ENCODE measurements around the gene LUC7L2.
"Not testable (repeated sequence)": the region's sequence is repeated elsewhere in the genome, so short reads cannot be mapped to it uniquely, and the experiment has no call there.

The LUC7L2 gene

DNA sequence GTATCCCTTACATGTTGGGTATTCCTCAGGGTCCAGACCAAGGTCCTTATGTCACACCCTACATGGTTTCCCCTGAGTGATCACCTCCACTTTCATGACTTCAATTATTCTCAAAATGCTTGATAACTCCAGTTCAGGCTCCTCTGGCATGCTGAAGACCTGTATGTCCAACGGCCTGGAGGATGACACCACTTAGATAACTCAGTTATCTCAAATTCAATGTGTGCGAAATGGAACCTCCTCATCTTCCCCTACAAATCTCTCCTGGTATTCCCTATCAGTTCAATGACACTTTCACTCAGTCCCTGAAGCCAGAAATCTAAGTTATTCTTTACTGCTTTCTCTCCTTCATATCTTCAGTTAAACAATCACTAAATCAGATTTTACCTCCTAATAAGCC lies 8.7 kb upstream of the LUC7L2 start:
- in situ Hi-C loops (cut with MboI; ENCODE audit: low pct_unique_long_range_greater_than_20kb, low sequenced_read_pairs), result no loop called here
- DNase-seq, result no peak

DNA sequence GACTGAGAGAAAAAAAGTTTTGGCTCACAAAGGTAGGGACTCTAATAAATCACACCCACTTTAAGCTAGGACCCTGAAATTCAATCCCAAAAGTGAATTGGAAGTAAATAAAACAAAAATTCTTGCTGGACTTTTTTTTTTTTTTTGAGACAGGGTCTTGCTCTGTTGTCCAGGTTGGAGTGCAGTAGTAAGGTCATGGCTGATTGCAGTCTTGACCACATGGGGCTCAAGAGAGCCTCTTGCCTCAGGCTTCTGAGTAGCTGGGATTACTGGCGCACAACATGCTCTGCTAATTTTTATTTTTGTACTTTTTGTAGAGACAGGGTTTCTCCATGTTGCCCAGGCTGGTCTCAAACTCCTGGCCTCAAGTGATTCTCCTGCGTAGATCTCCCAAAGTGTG lies 5.0 kb upstream of the LUC7L2 start:
- in situ Hi-C loops (cut with MboI; ENCODE audit: low pct_unique_long_range_greater_than_20kb, low sequenced_read_pairs), result no loop called here
- no peak for DNase-seq

DNA sequence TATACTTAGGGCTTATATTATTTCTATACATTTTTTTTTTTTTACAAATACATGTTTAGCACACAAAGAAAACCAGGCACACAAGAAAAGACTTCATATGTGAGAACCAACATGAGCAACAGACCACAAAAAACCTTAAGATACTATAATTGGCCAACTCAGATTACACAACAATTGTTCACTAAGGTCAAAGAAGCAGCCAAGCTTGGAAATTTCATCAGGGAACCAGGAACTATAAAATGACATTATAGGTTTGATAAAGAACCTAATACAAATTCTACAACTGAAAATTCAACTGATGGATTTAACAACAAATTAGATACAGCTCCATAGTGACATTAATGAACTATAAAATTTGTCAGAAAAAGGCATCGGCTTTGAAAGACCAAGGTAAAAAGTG lies 4.4 kb upstream of the LUC7L2 start:
- in situ Hi-C loops (cut with MboI; ENCODE audit: low pct_unique_long_range_greater_than_20kb, low sequenced_read_pairs), result no loop called here
- peak; percentile 23 for DNase-seq

DNA sequence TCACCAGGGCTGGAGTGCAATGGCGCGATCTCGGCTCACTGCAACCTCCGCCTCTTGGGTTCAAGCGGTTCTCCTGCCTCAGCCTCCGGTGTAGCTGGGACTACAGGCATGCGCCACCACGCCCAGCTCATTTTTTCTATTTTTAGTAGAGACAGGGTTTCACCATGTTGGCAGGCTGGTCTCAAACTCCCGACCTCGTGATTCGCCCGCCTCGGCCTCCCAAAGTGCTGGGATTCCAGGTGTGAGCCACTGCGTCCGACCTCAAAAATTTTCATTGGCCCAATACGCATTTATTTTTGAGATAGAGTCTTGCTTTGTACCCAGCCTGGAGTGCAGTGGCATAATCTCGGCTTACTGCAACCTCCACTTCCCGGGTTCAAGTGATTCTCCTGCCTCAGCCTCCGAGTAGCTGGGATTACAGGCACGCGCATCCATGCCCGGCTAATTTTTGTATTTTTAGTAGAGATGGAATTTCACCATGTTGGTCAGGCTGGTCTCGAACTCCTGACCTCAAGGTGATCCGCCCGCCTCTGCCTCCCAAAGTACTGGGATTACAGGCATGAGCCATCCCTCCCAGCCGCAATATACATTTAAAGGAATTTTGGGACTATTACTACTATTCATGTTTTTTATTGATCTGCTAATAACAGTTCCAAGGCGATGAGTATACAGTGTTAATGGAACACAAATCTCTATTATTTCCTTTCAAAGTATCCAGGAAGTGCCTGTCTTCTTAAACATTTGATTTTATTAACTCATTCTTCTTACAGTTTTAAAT lies 1.8 kb upstream of the LUC7L2 start:
- DNase-seq; in situ Hi-C loops (cut with MboI; ENCODE audit: low pct_unique_long_range_greater_than_20kb, low sequenced_read_pairs): not testable (repeated sequence)

DNA sequence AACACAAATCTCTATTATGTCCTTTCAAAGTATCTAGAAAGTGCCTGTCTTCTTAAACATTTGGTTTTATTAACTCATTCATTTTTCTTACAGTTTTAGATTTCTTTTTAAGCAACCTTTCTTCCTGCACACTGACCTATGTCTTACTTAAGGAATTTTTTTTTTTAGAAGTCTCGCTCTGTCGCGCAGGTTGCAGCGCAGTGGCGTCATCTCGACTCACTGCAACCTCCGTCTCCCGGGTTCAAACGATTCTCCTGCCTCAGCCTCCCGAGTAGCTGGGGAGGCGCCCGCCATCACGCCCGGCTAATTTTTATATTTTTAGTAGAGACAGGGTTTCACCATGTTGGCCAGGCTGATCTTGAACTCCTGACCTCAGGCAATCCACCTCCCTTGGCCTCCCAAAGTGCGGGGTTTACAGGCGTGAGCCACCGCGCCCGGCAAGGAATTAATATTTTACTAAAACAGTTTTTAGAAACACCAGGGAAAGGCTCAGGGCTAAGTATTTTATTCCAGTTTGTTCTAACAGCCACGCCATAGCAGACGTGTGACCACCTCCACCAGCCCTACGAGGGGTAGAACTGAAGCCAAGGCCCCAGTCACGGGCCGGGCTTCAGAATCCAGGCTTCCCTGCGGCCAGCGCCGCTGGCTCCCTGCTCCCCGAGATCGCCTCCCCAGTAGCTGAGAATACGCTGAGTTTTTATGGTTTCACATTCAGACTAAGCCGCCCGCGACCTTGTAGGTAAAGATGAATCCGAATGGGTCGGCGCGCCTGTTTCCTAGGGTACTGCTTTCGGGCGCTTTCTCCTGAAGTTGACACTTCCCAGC lies 941 bp upstream of the LUC7L2 start:
- in situ Hi-C loops (cut with MboI; ENCODE audit: low pct_unique_long_range_greater_than_20kb, low sequenced_read_pairs), result no loop called here

DNA sequence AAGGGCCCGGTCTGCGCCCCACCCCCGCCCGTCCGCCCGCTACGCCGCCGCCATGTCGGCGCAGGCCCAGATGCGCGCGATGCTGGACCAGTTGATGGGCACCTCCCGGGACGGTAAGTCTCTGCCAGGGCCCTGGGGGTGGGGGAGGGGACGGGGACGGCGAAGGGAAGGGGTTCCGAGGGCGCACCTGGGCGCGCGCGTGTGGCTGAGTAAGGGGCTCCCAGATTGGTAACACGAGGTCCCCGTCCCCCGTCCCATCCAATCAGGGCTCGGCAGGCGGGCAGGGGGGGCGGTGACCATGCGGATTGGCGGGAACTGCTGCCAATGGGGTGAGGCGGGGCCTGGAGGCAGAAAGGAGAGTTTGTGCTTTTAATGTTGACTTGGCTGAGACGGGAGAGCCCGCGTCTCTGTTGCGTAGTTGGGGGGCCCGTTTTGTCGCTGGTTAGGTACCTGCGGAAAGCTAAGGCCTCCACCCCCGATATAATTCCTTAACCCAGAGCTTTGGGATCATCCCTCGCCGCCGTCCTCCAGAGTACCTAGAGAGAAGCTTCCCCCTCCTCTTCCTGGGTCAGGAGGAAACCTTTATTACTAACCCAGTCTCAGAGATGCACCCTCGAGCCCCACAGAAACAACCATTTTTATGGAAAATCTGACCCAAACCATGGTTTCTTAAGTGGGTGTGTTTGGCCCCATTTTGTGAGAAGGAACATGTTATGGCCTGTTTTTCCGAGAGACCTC lies 685 bp downstream of the LUC7L2 start:
- in situ Hi-C loops (cut with MboI; ENCODE audit: low pct_unique_long_range_greater_than_20kb, low sequenced_read_pairs), result no loop called here
- DNase-seq, result peak; percentile 97

More for the DNA sequence above, 941 bp upstream of the LUC7L2 start:
- peak; percentile 37 for DNase-seq

DNA sequence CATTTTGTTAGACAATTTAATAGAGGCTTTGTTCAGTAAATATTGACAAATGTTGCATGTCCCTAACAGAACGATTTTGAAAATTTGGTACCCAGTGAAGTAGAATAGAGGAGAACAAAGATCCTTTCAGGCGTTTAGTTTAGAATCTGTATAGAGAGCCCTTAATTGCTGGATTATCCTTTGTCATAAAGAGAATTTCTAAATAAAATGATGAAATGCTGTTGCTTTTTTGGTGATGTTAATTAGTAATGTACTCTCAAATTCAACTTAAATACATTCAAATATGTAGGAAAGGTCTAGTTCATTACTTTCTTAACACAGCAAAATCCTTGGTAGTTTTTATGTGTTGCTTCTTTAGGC lies 1.2 kb downstream of the LUC7L2 start:
- DNase-seq, result no peak
- in situ Hi-C loops (cut with MboI; ENCODE audit: low pct_unique_long_range_greater_than_20kb, low sequenced_read_pairs), result no loop called here

DNA sequence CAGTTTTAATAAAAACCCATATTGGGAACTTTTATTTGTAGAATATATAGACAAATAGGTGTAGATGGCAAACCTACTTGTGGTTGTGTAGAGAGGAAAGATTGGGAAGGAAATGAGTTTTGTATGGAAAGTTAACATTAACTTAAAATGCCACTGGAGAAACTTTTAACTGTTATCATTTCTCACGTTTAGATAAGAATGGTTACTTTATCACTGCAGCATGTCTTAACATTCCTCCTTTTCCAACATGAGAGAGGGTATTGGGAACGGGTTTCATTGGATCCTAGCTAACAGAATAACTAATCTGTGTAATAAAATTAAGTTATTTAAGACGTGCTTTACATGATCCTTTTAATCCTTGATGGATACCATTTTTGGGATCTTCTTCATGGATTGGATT lies 1.8 kb downstream of the LUC7L2 start:
- in situ Hi-C loops (cut with MboI; ENCODE audit: low pct_unique_long_range_greater_than_20kb, low sequenced_read_pairs), result no loop called here
- DNase-seq, result no peak

DNA sequence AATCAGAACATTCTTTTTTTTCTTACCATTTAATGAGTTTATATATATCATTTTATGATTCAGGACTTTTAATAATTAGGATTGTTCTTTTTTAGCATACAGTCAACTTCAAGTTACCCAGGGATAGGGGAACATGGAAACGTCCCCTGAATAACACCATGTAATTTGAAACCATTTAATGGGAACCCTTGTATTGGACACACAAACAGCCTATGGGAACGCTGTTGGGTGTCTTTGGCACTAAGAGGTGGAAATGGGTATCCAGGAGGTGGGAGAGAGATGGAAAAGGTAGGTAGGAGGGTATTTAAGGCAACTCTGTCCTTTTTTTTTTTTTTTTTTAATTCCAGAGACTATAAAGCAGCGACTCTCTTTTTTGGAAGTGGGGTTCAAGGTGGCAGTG lies 2.6 kb downstream of the LUC7L2 start:
- no peak for DNase-seq

DNA sequence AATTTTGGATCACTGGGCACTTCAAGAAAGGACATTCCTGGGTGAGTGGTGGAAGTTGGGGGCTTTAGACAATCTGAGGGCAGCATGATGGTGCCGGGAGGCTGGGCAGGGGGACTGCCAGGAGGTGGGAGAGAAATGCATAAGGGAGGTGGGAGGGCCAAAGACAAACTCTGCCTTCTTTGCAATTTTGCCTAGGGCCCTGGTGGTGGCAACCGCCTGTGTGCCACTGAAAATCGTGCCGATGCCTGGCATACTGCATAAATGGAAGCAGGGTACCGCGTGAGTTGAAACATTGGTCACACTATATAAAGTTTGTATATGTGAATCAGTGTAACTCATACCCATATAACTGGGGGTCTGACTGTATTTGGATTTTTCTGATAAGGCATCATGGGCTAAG lies 3.3 kb downstream of the LUC7L2 start:
- DNase-seq, result no peak
- in situ Hi-C loops (cut with MboI; ENCODE audit: low pct_unique_long_range_greater_than_20kb, low sequenced_read_pairs), result no loop called here

More for the DNA sequence above, 2.6 kb downstream of the LUC7L2 start:
- in situ Hi-C loops (cut with MboI; ENCODE audit: low pct_unique_long_range_greater_than_20kb, low sequenced_read_pairs), result no loop called here

DNA sequence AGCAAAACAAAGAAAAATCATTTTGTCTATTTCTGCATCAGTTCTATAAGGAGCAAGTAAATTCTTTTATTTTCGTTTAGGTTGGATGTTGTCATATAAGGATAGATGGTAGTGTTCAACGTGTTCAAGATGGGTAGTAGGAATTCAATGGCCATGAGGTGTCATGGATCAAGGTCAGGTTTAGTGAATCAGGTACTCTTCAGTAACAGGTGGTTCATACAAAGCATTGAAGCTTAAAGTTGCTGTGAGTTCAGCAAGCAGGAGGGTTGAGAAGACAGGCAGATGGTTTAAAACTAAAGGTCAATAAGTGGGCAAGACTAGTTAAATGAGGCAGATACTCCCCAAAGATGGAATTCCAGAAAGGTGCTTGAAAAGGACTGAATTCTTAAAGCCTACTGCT lies 5.6 kb downstream of the LUC7L2 start:
- in situ Hi-C loops (cut with MboI; ENCODE audit: low pct_unique_long_range_greater_than_20kb, low sequenced_read_pairs), result no loop called here
- no peak for DNase-seq

DNA sequence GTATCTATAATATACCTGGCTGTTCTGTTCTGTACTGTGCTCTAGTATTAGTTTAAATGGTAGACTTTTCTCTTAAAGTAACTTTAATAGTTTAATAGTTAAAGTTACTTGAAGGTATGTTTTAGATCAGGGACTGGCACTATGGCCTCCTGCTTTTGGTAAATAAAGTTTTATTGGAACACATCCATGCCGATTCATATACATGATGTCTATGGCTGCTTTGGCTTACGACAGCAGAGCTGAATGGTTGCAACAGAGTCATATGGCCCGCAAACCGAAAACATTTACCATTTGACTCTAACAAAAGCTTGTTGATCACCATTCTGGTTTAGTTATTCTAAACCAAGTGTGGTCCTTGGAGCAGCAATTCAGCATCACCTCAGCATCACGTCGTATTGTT lies 6.7 kb downstream of the LUC7L2 start:
- no peak for DNase-seq
- in situ Hi-C loops (cut with MboI; ENCODE audit: low pct_unique_long_range_greater_than_20kb, low sequenced_read_pairs), result no loop called here

DNA sequence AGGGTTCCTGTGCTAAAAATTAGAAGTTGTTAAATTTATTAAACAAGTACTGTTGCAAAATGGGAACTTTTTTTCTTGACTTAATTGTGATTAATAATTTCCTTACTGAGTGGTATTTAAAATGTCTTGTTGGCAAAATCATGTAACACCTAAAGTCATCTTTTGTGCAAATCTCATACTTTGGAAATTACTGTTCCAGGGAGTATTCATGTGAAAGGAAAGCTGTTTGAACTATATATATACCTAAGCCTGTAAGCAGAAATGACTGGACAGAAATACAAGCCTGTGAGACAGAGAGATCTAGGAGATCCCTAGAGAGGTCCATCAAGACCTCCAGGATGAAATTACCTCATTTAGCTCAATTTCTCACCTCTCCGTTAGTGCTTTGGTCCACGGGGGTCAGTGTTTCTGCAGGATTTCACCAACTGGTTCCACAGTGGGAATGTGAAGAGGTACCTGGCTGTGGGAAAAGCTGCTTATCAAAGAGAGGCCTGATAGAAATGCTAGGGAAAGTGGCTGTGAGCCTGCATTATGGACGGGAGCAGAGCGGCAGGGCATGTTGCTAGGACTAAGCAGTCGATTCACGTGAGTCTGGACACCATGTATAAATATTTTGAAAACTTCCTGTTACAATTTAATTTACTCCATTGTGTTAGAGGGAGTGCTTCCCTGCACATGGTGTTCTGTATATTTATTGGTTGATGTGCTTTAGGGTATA lies 7.9 kb downstream of the LUC7L2 start:
- in situ Hi-C loops (cut with MboI; ENCODE audit: low pct_unique_long_range_greater_than_20kb, low sequenced_read_pairs), result no loop called here

DNA sequence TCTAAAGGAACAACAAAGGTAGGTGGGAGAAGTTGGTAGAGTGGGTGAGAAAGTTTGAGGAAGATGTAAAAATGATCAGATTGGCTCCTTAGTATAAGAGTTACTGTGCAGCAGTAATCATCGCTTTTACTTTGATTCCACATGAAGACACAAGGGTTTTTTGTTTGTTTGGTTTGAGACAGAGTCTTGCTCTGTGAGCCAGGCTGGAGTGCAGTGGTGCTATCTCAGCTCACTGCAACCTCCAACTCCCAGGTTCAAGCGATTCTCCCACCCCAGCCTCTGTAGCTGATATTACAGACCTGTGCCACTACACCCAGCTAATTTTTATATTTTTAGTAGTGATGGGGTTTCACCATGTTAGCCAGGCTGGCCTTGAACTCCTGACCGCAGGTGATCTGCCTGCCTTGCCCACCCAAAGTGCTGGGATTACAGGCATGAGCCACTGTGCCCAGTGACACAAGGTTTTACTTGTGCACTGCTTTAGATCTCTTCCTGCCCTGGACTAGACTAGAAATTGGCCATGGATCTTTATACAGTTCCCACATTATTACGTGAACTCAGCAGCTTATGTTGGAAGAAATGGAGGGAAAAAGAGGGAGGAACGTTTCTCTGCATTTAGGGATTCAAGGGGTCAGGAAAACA lies 10.7 kb downstream of the LUC7L2 start:
- in situ Hi-C loops (cut with MboI; ENCODE audit: low pct_unique_long_range_greater_than_20kb, low sequenced_read_pairs), result no loop called here
- no peak for DNase-seq

More for the DNA sequence above, 7.9 kb downstream of the LUC7L2 start:
- no peak for DNase-seq

DNA sequence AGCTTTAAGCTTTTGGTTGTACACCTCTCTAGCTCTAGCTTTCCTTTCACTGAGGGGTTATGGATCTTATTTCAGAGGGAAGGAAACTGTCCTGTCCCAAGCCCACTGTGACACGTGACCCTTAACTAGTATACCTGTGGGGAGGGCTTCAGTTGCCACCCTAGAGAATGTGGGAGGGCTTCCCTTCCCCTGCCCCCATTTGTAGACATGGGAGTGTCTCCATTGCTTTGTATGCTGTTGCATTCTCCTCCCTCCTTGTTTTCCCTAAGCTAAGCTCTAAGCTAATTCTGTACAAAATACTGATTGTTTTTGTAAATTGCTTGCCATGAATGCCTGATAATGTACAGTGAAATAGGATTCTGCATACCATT lies 11.2 kb downstream of the LUC7L2 start:
- no peak for DNase-seq
- in situ Hi-C loops (cut with MboI; ENCODE audit: low pct_unique_long_range_greater_than_20kb, low sequenced_read_pairs), result no loop called here

DNA sequence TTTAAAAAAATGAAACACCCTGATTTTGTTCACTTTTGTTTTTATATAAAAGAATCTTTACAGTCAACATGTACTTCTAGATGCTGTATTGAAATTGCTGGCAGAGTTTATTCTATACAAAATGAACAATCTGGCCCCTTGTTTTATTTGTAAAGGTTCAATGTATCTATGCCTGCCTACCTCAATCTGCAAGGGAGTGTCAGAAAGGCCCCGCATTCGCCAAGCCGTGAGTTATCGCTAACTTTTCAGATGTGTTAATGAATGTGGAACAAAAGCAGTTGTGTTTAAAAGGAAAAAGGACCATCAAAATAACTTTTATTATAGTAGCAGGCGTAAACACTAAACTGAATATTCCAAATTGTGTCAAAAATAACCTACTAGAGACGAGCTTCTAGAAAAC lies 14.6 kb downstream of the LUC7L2 start:
- in situ Hi-C loops (cut with MboI; ENCODE audit: low pct_unique_long_range_greater_than_20kb, low sequenced_read_pairs), result no loop called here
- no peak for DNase-seq

DNA sequence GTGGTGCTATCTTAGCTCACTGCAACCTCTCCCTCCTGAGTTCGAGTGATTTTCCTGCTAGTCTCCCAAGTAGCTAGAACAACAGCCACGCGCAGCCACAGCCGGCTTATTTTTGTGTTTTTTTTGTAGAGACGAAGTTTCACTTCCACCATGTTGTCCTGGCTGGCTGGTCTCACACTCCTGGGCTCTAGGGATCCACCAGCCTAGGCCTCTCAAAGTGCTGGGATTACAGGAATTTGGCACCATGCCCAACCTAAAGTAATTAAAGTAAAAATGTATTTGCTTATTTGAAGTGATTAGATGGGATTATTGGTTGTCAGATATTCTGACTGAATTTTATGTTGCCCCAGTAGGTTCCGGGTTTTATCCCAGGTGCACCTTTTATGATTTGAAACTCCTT lies 22.7 kb downstream of the LUC7L2 start:
- in situ Hi-C loops (cut with MboI; ENCODE audit: low pct_unique_long_range_greater_than_20kb, low sequenced_read_pairs), result no loop called here
- no peak for DNase-seq

DNA sequence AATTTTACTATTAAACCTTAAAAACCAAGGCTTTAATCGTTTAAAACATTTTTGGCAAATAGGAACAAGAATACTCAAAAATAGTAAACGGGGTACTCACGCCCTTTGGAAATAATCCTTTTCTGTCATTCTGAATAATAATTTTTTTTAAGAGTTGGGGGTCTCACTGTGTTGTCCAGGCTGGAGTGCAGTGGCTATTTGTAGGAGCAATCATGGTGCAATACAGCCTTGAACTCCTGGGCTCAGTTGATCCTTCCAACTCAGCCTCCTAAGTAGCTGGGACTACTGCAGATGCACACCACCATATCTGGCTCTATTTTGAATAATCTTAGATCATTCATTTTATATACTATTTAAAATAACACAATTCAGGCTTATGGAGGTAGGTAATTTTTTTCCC lies 24.9 kb downstream of the LUC7L2 start:
- no peak for DNase-seq
- in situ Hi-C loops (cut with MboI; ENCODE audit: low pct_unique_long_range_greater_than_20kb, low sequenced_read_pairs), result no loop called here

DNA sequence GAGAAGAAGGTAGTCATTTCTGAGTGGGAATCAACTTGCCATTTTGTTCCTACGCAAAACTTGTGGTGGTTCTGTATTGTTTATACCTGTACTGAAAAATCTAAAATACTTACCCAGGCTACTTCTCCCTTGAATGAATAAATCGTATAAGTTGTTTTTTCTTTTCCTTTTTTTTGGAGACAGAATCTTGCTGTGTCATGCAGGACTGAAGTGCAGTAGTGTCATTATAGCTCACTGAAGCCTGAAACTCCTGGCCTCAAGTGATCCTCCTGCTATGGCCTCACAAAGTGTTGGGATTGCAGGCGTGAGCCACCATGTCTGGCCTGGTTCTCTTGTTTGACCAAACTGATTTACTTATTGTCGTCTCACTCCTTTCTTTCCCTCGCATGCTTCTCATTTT lies 27.9 kb downstream of the LUC7L2 start:
- in situ Hi-C loops (cut with MboI; ENCODE audit: low pct_unique_long_range_greater_than_20kb, low sequenced_read_pairs), result no loop called here
- DNase-seq, result no peak

All from KBM-7 (cell line).